G401.6 (cell line): ENCODE data around the gene LILRB5.
A peak's percentile ranks its signal among the peaks of the same experiment; 100 is the strongest.
"Not testable (repeated sequence)": the region's sequence is repeated elsewhere in the genome, so short reads cannot be mapped to it uniquely, and the experiment has no call there.

Experiments
- FAIRE-seq: peaks from 2 replicates; lab custom pipeline; 2012; peaks lifted over from hg19 to GRCh38; lab: Jason Lieb, UNC

Gene LILRB5

GRCh38 chr19:54211235-54211634 is 45.8 kb downstream of the LILRB5 start:
- no peak for FAIRE-seq

- peak; percentile 94 for FAIRE-seq
Observed at GRCh38 chr19:54209811-54210494, 47.1 kb downstream of the LILRB5 start.

- FAIRE-seq: no peak
Observed at GRCh38 chr19:54209058-54209810, 47.8 kb downstream of the LILRB5 start.

- FAIRE-seq: peak; percentile 49
Observed at GRCh38 chr19:54208784-54209057, 48.4 kb downstream of the LILRB5 start.

GRCh38 chr19:54207983-54208783 is 48.9 kb downstream of the LILRB5 start:
- peak; percentile 82 for FAIRE-seq

GRCh38 chr19:54207676-54207982 is 49.4 kb downstream of the LILRB5 start:
- FAIRE-seq: no peak

GRCh38 chr19:54207193-54207592 is 49.9 kb downstream of the LILRB5 start:
- FAIRE-seq: not testable (repeated sequence)

GRCh38 chr19:54206831-54207177 is 50.3 kb downstream of the LILRB5 start:
- no peak for FAIRE-seq

GRCh38 chr19:54206030-54206830 is 50.8 kb downstream of the LILRB5 start:
- no peak for FAIRE-seq

GRCh38 chr19:54204767-54205468 is 52.2 kb downstream of the LILRB5 start:
- no peak for FAIRE-seq

- no peak for FAIRE-seq
Observed at GRCh38 chr19:54203151-54203611, 53.9 kb downstream of the LILRB5 start.

GRCh38 chr19:54201980-54202379 is 55.1 kb downstream of the LILRB5 start:
- no peak for FAIRE-seq

GRCh38 chr19:54201172-54201701 is 55.8 kb downstream of the LILRB5 start:
- FAIRE-seq: no peak
